SK-N-SH treated with all-trans-retinoic acid at 6 μM for 48 hours (cell line): ENCODE data around the gene CNTNAP3B.
"Not testable (repeated sequence)": the region's sequence is repeated elsewhere in the genome, so short reads cannot be mapped to it uniquely, and the experiment has no call there.

Experiments used
- ATAC-seq: fragments of 200-7000 bp; cut with Tn5 transposase; 3 replicates; pipeline ENCODE4 v1.9.1; 2020; ENCODE audit warnings: mild to moderate bottlenecking, moderate library complexity

CNTNAP3B gene

DNA sequence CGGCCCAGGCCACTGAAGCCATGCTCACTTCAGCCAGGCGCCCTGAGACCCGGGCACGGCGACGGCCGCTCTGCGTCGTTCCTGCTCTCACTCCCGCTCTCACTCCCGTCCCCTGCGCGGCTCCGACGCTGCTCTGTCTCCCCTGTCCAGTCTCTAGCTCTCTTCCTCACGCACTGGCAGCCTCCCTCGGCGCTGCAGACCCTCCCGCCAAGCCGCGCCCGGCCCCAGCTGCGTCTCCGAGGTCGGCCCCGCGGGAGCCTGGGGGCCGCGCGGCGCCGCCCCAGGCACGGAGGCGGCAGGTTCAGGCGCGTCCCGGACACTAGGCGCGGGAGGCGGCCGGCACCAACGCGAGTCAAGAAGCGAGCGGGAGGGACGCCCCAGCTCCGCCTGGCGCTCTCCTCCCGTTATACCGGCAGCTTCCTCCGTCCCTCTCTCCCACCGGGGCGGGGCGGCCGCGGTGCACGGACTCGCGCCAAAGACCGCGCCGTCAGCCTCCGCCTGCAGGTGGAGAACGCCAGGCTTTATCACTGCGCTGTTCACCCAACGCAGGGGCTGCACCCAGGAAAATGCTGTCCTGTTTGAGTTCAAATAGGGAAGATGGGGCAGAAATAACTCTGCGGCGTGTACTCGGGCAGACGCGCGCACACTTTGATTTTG, at the start of gene CNTNAP3B:
TSS of gene CNTNAP3B (minus strand) at position 354 of the 657 bp plus-strand sequence. CDS start at position 22, 332 bp downstream.
- ATAC-seq = not testable (repeated sequence)

DNA sequence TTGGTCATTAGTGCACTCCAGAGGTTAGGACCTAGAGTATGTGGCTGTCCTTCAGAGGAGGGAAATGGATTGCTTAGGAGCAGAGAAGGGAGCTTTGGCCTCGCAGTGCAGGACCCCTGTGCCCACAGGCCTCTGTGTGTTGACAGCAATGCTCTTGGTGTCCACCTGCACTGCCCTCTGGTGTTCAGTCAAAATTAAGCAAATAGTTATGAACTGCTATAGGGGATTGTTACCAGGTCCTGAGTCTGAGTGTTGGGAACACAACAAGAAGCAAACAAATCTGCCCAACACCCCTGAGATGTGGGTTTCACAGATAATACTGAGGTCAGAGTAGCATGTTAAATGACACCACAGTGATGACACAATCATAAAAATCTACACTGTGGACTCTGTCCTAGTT, 31.1 kb upstream of the CNTNAP3B start:
- not testable (repeated sequence) for ATAC-seq

DNA sequence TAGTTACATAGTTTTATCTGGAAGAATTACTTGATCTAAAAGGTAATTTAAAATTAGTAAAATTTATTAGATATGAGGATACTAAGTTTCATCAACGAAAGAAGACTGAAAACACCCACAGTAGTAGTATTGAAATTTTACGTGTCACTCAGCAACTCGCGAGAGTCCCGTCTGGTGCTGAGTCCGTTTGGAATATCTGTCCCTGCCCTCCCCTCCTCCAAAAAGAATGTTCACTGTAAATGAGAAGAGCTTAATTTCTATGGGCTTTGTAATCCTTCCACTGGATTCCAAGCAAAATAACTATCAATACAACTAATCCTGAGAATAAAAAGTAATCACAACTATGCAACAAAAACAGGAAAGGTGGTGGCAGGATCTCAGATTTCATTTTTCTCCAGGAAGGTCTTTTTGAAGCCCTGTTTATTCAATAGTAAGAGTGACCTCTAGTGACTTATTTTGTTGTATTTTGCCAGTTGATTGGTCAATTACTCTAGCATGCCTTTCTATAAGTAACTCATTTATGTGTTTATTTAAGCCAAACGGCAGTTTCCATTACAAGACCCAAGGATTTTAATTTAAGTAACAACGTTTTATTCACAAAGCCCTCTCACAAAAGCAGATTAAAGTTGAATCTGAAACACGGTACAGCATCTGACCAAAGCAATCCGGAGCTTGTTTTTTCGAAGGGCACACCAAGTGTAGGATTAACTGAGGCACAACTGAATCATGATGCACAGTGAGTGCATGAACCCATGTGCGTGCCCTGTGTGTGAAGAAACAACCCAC, 2.0 kb downstream of the CNTNAP3B start:
- not testable (repeated sequence) for ATAC-seq

DNA sequence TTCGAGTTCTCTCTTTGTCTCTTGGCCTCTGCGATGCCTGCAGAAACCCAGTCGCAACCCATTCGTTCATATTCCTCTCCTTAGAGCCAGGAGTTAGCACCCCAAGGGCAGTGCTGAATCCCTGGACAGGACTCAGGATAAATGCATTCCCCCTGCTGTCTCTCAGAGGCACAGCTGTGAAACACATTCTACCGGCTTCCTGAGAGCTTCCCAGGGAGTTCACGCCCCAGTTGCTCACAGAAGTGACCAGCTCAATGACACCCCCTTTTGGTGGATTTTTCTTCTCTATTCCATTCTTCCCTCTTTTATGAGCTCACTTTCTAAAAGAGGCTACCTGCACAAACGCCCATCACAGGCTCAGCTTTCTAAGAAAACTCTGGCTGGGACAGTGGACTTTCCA, 8.2 kb downstream of the CNTNAP3B start:
- ATAC-seq = not testable (repeated sequence)

DNA sequence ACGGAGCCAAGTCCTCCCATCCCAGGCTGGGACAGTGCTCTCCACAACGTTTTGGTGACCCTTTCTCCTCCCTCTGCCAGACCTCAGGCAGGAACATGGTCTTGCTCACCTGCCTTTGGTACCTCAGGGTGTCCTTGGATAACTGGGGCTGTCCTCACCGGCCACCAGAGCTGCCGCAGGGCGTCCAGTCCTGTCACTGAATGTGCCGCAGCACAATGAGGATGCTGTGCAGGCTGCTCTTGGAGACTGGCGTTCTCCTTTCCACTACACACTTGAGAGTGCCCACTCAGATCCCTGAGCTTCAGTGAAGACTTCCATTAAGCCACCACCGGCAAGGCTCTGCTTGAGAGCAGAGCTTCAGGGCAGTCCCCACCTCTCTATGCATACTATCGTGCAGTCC, 33.3 kb downstream of the CNTNAP3B start:
- not testable (repeated sequence) for ATAC-seq

DNA sequence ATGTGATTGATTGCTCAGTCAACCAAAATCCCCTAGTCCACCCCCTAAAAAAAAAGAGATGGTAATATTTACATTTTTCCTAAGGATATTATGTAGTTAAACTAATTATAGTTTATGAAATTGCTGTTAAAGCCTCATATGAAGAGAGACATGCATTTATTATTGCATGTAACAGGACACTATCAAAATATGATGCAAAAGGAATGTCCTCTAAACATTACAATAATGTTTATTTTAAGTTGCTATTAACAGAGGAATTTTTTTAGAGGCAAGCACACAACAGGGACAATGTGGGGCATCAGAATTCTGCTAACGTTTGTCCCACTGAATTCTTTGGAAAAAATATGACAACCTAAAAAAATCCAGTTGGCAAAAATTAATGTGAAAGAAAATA, 44.7 kb downstream of the CNTNAP3B start:
- not testable (repeated sequence) for ATAC-seq

- not testable (repeated sequence) for ATAC-seq
Measured at GRCh38 chr9:42083877-42084558, 45.2 kb downstream of the CNTNAP3B start.

DNA sequence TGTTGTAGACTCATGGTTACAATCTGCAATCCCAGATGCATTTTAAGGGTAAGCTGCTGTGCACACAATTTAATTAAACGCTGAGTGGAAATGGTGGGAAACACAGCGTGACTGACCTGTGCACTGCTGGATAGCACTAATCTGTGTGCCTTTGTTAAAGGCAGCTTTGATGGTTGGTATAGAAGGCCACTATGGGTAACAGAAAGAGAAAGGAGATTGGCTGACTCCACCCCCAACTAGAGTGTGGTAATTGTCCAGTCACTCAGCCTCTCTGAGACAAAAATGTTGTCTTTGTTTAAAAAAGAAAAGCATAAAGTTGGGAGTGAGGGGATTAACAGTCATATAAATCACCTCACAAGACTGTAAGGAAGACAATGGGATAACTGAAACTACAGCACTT, 48.9 kb downstream of the CNTNAP3B start:
- not testable (repeated sequence) for ATAC-seq

GRCh38 chr9:42074868-42075267, 54.4 kb downstream of the CNTNAP3B start:
- not testable (repeated sequence) for ATAC-seq

GRCh38 chr9:42071026-42071425, 58.2 kb downstream of the CNTNAP3B start:
- not testable (repeated sequence) for ATAC-seq

DNA sequence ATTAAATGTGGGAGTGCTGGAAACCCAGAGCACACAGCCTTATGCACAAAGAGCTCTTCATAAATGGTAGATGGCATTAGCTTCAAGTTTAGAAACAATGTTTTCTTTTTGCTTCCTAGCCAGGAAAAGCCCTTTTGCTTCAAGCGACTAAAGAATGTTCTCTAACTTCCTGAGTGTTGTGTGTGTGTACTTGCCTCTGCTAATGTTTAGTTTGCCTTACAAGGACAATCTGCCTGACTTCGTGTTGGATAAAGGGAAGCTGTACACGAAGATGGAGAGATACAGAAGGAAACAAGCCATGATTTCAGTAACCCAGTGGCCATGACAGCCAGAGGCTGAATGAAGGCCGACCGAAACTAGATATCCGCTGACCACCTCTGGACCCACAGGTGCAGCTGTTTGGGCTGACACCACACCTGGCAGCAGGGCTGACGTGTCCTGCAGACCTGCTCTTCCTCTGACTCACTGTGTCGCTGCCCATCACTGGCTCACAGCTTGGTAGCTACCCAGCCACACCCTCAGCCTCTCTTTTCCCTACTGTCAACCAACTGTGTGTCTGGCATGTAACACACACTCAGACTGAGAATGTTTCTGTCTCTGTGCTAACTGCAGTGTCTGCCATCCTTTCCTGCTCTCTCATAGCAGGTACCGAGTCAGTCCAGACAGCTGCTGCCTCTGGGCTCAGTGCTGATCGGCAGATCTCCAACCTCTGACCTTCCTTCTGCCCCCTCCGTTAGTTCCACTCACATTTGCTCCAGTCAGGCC, 59.0 kb downstream of the CNTNAP3B start:
- not testable (repeated sequence) for ATAC-seq

- ATAC-seq = not testable (repeated sequence)
Measured at GRCh38 chr9:42053874-42054273, 75.4 kb downstream of the CNTNAP3B start.

- ATAC-seq = not testable (repeated sequence)
Measured at GRCh38 chr9:42050701-42051100, 78.5 kb downstream of the CNTNAP3B start.

GRCh38 chr9:42044422-42045010, 84.7 kb downstream of the CNTNAP3B start:
- not testable (repeated sequence) for ATAC-seq

- ATAC-seq = not testable (repeated sequence)
Measured at GRCh38 chr9:42033541-42033940, 95.7 kb downstream of the CNTNAP3B start.

- not testable (repeated sequence) for ATAC-seq
Measured at GRCh38 chr9:42020639-42021038, 108.6 kb downstream of the CNTNAP3B start.

- peak; percentile 79 for ATAC-seq
Measured at GRCh38 chr9:42018220-42018922, 110.9 kb downstream of the CNTNAP3B start.

- not testable (repeated sequence) for ATAC-seq
Measured at GRCh38 chr9:42014317-42014716, 114.9 kb downstream of the CNTNAP3B start.

DNA sequence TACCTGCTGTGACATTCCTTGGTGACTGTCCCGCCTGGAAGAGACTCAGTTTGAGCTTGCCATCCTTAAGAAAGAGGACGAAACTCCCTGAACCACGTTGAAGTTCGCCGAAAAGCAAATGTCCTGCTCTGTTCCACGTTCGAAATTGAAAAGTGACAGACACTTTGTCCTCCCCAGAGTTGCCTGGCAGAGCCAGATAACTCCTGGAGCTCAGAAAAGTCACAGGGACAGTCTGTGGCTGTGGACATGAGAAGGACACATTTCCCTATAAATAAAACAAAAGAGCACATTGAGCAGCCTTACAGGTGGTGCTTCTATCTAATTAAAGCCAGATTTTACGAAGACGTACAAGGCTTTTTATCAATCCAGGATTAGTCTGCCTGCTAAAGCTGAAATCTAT, 137.6 kb downstream of the CNTNAP3B start:
- ATAC-seq = not testable (repeated sequence)

GRCh38 chr9:41980271-41980670, 149.0 kb downstream of the CNTNAP3B start:
- ATAC-seq = not testable (repeated sequence)

- not testable (repeated sequence) for ATAC-seq
Measured at GRCh38 chr9:41977965-41978600, 151.1 kb downstream of the CNTNAP3B start.
